GM18499 (cell line): ENCODE data around the gene ZNF48.
A peak's percentile ranks its signal among the peaks of the same experiment; 100 is the strongest.

ENCODE experiments used
- ATAC-seq: cut with Tn5 transposase; IDR thresholded peaks from one replicate; pipeline ENCODE4 v1.9.1; 2021; ENCODE audit warnings: moderate number of reproducible peaks; ENCODE audit not compliant: insufficient read depth, unreplicated experiment

ZNF48 gene

DNA sequence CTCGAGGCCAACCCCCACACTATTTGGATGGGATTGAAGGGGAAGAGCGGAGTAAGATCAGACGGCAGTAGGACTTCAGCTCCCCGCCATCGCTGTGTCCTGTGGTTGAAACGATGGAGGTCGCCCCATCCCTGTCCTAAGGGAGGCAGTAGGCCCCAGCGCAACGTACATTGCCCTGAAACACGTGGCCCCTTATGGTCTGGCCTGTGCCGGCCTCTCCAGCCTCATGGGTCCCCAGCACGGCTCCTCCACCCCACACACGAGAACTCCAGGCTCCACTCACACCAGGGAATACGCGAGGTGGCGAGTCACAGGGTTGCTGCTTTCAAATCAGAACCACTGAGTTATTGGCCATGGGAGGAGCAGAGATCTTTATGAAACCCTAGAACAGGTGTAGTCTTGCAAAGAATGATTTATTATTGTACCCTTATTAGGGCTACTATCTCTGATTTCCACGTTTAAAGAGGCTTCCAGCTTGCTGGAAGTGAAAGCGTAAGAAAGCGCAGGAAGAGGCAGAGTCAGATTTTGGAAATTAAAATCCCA lies 35.3 kb downstream of the ZNF48 start:
- no peak for ATAC-seq

DNA sequence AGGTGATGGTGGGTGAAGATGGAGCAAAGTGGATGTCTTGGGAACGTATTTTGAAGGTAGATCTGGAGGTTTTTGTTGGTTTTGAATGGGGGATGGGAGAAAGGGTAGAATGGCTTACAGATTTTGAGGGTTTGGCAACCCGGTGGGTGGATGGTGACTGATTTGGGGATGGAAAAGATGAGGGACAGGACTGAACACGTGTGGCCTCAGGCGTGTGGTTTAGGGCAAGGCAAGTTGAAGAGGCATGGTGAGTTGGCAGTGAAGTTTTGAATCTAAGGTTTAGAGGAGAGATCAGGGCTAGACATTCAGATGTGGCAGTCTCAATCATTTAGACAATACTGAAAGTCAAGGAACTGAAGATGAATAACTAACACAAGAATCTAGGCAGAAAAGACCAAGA lies 39.6 kb downstream of the ZNF48 start:
- no peak for ATAC-seq

GRCh38 chr16:30437511-30438046 lies 42.4 kb downstream of the ZNF48 start:
- no peak for ATAC-seq

GRCh38 chr16:30438835-30439234 lies 43.6 kb downstream of the ZNF48 start:
- no peak for ATAC-seq

- ATAC-seq, result no peak
These were observed 44.6 kb downstream of the ZNF48 start for GRCh38 chr16:30439720-30440348.

DNA sequence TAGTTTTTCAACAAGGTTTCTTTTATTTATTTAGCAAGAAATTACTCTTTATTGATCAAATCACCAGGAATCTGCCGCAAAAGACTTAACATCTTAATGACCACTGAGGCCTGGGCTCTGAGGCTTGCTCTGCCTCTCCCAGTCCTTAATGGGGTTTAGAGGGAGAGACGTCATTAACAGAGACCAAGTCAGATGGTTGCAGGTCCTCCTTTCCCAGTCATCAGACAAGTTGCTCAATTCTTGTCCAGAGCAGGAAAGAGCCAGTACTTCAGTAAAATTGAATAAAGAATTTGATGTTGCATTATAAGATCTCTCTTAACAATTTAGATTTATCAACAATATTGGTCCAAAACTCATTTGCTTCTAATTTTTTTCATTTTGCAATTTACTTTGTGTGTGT lies 48.4 kb downstream of the ZNF48 start:
- no peak for ATAC-seq

GRCh38 chr16:30444231-30445148 lies 49.3 kb downstream of the ZNF48 start:
- ATAC-seq, result no peak

- ATAC-seq, result no peak
These were observed 49.9 kb downstream of the ZNF48 start for GRCh38 chr16:30445149-30445407.

GRCh38 chr16:30445408-30446202 lies 50.4 kb downstream of the ZNF48 start, which contains the start of gene SEPHS2:
SEPHS2 (minus strand) TSS chr16:30445874; CDS start chr16:30445727, 147 bp downstream.
- ATAC-seq, result peak; percentile 80

DNA sequence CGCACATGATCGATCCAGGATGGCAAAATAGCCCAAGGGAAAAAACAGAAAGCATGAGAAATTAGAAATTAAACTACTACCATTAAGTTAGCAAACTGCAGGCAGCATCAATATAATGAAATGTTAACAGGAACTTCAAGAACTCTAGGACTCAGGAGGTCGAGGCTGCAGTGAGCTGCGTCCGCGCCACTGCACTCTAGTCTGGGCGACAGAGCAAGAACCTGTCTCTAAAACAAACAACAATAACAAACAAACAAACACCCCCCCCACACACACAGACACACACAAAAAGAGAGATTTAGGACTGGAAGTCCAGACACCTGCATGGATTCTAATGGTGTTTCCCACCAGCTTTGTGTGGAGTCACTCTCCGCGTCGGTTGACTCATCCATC lies 51.0 kb downstream of the ZNF48 start:
- ATAC-seq, result no peak

GRCh38 chr16:30447512-30448226 lies 52.4 kb downstream of the ZNF48 start:
- no peak for ATAC-seq

DNA sequence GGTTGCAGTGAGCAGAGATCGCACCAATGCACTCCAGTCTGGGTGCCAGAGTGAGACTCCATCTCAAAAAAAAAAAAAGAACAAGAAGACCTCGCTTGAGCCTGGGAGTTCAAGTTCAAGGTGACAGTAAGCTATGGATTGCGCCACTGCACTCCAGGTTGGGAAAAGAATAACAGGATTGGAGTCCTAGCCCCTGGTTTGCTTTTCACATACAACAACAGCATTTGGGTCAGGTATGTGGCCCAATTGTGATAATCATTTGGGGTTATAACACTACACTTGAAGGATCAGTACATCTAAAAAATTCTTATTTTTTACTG lies 53.9 kb downstream of the ZNF48 start:
- ATAC-seq, result no peak
